Stimulated activated CD8-positive, alpha-beta memory T cell treated with anti-CD3 and anti-CD28 coated beads, Interleukin-15, amount 100 ng/mL, for 24 hours (primary cell): ENCODE data around the gene LRRC8B.
"Not testable (repeated sequence)": the region's sequence is repeated elsewhere in the genome, so short reads cannot be mapped to it uniquely, and the experiment has no call there.

Experiments
- DNase-seq: peaks from one replicate; pipeline ENCODE4 v3.0.0-alpha.2; 2020; ENCODE audit warnings: low read depth

The LRRC8B gene

DNA sequence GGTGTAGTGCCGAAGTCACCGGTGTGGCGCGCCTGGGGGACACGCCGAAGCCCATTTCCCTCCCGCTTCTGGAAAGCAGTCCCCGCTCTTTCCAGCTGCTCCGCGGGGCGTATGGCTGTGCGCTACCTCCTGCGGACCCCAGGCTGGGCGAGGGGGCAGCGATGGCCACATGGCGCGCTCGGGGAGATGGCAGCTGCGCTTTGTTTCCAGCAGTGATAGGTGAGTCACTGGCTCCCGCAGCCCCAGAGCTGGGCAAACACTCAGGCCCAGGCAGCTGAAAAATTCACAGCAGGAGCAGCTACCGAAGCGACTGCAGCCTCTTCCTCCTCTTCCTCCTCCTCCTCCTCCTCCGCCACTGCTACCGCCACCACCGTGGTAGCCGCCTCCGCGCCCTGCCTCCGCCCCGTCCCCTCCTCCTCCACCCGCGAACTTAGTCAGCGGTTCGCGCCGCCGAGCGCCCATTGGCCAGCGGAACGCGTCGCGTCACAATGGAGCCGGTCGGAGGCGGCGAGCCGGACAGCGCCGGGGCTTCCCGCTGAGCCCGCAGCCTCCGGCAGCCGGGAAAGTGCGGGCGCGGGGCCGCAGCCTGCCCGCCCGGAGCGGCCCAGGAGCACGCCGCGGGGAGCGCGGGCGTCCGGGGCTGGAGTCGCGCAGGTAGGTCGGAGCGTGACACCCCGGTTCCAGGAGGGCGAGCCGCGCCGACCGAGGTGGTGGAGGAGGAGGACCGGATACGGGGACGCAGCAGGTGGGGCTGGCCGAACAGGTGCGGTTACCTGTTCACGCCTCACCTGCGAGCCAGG lies at the start of gene LRRC8B:
TSS of gene LRRC8B (plus strand) at position 461 of the 800 bp plus-strand sequence. CDS start 57,822 bp downstream, outside the sequence.
- DNase-seq, result peak; percentile 73

DNA sequence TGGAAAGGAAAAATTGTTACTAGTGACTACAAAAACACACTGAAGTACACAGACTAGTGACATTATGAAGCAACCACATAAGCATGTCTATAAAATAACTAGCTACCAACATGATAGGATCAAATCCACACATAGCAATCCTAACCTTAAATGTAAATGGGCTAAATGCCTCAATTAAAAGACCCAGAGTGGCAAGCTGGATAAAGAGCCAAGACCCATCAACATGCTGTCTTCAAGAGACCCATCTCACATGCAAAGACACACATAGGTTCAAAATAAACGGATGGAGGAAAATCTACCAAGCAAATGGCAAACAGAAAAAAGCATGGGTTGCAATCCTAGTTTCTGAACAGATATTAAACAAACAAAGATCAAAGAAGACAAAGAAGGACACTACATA lies 49.4 kb upstream of the LRRC8B start:
- no peak for DNase-seq

DNA sequence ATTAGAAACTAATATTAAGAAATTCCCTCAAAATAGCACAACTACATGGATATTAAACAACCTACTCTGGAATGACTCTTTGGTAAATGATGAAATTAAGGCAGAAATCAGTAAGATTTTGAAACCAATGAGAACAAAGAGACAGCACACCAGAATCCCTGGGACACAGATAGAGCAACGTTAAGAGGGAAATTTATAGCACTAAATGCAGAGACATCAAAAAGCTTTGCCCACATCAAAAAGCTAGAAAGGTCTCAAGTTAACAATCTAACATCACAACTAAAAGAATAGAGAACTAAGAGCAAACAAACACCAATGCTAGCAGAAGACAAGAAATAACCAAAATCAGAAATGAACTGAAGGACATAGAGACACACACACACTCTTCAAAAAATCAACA lies 48.6 kb upstream of the LRRC8B start:
- no peak for DNase-seq

DNA sequence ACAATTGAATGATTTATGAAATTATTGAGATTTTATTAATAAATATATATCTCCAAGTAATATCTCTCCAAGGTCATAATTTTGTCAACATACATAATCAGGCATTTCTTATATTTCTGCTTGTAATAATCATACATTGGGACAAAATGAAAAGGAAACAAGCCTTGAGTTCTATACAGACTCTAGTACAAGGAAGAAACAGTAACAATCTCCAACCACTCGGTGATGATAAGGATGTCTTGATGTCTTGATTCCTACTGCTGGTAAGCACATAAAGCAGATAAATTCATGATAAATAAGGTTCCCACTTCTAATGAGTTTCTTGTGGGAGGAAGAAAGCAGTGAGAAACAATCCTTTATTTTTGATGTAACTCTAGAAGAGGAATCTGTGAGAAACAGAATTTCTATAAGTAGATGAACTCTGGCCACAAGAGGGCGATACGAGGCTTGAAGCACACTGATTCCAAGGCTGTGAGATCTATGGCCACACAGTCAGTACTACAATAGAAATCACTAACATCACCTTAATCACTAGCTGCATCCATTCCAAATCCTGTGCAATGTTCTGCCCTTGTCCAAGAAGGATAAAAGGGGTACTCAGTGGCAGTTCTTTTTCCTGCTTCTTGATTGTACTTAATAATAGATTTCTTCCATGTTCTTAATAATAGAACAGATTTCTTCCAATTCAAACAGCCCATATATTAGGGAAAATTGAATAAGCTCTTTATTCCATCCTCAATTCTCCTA lies 41.4 kb upstream of the LRRC8B start:
- peak; percentile 36 for DNase-seq

DNA sequence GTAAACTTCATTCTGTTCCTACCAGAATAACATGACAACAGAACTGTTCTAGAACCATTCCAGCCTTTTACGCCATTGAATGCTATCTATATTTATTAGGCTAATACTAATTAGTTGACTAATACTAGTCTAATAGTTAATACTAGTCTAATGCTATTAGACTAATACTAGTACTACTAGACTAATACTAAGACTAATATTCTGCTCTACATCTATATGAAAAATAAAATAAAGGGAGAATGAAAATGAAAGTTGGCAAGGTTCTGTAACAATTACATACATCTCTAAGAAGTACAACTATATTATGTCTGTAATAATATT lies 40.9 kb upstream of the LRRC8B start:
- DNase-seq, result no peak

DNA sequence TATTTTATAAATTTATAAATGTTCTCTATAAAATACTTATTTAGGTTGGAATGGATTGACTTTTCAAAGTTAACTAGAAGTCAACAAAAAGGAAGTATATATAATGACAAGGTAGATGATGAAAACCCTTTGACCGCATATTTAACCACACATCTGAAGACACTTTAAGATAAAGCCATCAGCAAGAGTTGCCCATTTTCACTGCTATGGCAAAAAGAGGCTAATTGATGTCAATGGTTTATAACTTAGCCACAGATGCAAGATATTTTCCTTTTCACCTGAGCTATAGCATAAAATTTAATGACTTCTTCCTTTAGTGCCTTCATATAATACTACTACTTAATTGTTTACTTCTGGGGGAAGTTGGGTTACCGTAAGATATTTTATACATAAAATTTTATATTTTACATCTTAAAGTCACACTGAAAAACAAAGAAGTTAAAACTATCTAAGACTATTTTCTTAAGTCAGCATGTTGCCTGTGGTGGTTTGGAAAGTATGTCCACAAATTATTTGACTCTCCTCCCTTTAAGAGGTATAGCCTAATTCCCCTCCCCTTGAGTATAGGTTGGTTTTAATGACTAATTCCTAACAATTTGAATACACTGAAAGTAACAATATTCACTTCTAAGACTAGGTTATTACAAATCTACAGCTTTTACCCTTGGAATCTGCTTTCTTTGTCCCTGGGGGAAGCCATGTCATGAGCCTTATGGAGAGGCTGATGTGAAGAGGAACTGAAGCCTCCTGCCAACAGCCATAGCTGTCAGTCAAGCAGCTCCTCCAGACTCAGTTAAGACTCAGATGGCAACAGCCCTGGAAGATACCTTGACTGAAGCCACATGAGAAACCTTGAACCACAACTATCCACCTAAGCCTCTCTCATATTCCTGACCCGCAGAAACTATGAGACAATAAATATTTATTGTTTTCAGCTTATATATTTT lies 40.3 kb upstream of the LRRC8B start:
- no peak for DNase-seq

DNA sequence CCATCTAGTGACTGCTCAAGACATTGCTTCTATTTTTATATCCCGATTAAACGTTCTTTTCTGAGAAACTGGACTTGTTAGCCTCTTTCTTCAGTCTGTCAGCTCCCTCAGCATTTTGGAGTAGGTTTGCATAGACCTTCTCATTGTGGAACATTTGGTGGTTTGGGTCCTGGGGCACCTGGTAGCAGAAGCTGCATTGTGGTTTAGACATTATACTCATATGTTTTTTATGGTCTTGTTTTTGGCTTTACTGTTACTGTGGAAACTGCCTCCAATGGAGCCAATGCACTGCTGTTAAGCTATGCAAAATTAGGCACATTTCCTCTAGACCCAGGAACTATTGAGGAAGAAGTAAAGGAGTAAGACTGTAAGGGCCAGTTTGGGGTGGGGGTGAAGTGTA lies 36.7 kb upstream of the LRRC8B start:
- DNase-seq, result no peak

DNA sequence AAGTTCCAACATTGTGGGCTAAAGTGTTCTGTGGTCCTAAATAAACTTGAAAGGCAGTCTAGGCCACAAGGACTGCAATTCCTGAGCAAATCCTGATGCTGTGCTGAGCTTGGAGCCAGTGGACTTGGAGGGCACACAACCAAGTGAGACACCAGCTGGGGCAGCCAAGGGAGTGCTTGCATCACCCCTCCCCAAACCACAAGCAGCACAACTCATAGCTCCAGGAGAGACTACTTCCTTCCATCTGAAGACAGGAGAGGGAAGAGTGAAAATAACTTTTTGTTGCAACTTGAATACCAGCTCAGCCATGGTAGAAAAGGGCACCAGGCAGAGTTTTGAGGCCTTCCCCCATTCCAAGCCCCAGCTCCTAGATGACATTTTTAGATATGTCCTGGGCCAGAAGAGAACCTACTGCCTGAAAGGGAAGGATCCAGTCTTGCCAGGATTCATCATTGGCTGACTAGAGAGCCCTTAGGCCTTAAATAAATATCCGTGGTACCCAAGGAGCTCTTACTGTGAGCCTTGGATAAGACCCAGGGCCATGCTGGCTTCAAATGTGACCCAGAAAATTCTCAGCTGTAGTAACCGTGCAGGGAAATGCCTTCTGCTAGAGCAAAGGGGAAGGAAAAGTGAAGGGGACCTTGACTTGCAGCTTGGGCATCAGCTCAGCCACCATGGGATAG lies 35.4 kb upstream of the LRRC8B start:
- no peak for DNase-seq

DNA sequence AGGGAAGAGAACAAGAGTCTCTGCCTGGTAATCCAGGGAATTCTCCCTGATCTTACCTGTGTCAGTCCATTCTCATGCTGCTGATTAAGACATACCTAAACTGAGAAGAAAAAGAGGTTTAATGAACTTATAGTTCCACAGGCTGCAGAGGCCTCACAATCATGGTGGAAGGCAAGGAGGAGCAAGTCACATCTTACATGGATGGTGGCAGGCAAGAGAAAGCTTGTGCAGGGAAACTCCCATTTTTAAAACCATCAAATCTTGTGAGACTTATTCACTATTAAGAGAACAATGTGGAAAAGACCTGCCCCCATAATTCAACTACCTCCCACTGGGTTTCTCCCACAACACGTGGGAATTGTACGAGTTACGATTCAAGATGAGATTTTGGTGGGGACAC lies 34.2 kb upstream of the LRRC8B start:
- no peak for DNase-seq

DNA sequence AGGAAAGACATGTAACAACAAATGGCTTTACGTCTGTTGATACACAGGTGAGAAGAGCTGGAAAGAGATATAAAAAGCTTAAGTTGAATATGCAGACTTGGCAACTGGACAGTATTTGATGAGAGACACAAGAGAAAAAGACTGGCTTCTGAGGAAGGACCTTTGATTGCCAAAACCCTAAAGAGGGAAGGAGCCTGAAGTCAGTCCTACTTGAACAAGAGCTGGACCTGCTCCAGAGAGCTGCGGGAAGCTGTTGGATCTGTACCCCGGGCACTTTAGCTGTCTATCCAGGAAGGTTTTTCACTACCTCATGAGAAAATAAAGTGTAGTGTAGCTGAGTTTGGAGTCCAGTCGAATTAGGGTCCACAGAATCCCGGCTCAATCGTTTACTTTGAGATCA lies 25.3 kb upstream of the LRRC8B start:
- DNase-seq, result no peak

DNA sequence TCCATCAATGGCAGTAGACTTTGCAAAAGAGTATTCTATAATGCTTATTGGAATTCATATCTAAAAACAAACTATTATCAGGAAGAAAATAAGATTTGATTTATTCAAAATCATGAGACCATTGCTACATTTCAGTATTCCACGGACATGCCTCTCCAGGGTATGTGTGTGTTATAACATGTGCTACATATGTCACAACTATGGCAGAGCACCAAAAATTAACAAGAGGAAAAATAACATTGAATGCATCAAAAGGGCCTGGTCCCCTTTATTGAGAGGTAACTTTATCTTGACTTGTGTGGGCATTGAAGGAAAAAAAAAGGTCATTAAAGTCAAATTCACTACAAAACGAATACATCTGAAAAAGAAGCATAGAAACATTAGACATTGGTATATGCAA lies 22.6 kb upstream of the LRRC8B start:
- DNase-seq, result no peak

DNA sequence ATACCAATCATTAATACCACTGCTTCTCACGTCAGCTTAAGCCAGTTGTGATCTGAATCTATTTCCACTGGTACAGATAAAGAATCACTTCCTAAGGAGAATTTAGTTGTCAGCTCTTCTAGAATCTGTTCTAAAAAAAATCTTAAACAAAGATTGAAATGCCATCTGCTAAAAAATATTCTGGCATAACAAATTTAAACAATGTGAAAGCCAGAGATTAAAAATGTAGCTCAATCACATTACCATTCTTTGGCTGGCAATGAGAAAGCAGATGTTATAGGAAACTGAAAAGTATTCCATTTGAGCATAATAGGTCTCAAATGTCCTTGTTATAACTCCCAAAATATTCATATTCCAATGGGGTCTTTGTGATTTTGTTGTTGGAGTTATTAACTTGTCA lies 21.7 kb upstream of the LRRC8B start:
- no peak for DNase-seq

DNA sequence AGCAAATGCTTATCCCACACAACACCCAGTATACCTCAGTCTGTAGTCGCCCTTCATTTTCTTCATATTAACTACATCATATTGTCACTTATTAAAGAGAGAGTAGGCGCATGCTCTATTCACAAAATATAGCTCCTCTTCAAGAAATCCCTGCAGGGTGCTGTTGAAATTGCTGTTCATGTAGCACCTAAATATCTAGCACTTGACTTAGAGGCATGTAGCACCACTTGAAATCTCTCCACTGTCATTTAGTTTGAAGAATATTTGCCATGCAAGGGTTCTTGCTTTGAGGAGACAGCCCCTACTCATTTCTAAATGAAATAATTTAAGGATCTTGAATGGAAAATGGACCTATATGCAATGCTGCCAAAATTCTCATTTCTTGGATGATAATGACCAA lies 20.9 kb upstream of the LRRC8B start:
- no peak for DNase-seq

DNA sequence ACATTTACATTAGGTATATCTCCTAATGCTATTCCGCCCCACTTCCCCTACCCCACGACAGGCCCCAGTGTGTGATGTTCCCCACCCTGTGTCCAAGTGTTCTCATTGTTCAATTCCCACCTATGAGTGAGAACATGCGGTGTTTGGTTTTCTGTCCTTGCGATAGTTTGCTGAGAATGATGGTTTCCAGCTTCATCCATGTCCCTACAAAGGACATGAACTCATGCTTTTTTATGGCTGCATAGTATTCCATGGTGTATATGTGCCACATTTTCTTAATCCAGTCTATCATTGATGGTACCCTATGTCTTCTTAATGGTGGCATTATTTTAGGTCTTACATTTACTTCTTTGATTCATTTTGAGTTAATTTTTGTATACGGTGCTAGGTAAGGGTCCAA lies 14.6 kb upstream of the LRRC8B start:
- DNase-seq, result not testable (repeated sequence)

DNA sequence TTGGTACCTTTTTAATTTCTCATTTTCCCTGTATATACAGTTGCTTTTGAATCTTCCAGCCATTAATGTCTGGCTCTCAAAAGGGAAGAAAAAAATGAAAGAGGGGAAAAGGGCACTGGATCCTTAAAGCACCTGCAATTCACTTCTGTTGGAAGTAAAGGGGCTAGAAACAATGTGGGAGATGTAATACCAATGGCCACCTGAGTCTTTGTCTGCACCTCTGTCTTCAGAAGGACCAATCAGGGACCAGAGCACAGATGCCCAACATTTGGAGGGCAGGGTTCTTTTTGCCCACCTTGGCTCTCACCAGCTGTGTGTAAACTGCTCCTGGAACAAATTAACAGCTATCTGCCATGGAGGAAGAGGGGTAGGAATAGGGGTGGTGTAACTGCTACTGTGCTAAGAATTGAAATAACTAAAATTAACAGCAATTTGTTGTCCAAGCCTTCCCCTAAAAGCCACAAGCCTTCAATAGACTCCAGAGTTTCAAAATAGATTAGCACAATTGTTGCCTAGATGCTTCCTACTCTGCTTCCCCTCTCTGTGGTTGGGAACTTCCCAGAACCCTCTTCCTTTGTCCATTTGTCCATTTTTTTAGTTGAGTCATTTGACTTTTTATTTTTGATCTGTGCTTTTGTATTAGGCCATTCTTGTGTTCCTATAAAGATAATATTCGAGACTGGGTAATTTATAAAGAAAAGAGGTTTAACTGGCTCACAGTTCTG lies 11.5 kb upstream of the LRRC8B start:
- no peak for DNase-seq

DNA sequence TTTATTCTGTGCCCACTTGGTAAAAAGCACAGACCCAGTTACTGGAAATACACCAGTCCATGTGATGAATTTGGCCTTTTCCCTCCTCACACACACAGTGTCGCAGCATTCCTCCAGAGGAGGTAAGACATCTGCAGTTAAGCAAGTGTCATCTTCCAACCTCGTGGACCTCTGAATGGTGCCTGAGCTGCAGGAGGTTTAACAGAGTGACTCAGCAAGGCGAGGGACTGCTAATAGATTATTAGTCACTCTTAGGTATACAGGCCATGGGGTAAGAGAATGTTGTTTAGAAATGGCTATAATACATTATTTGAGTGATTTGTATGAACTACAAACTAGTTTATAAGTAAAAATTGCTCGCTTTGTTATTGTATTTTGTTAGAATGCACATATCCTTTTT lies 8.6 kb upstream of the LRRC8B start:
- no peak for DNase-seq

DNA sequence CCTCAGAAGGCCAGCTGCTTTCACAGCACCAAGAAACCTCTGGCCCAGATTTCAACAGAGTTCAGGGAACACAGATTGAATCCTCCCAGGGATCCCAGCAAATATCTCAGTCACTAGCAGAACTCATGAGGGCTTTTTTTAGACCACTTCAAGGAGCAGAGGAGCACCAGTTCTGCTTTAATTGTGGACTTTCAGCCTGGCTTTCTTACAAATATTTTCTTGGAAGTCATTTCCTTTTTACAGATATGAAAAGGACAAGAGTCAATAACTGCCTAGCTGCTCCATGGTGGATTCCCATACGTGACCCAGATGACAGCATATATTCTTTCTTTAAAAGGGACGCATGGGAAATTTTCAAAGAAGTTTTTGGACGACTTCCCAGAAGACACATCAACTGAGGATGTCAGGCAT lies 6.4 kb upstream of the LRRC8B start:
- no peak for DNase-seq

DNA sequence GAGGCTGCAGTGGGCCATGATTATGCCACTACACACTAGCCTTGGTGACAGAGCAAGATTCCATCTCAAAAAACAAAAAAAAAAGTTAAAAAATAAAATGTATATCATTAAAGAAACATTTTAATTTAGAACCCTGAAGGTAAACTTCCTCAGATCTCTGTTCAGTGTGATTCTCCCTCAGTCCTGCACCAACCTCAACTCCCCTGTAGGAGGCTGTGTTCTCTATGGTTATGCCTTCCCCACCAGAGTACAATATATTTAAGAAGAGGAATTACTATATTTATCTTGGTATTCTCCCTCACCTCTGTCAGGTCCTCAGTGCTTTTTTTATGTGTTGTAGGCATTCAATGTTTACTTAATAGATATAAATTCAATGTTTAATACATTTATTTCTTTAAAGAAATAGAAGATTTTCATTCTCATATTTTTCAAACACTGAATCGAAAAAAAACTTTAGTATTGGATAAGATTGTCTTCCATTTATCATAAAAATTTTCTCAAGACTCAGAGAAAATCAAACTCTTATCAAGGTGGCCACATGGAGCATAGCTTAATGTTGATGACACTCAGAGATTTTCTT lies 4.8 kb upstream of the LRRC8B start:
- DNase-seq, result no peak

DNA sequence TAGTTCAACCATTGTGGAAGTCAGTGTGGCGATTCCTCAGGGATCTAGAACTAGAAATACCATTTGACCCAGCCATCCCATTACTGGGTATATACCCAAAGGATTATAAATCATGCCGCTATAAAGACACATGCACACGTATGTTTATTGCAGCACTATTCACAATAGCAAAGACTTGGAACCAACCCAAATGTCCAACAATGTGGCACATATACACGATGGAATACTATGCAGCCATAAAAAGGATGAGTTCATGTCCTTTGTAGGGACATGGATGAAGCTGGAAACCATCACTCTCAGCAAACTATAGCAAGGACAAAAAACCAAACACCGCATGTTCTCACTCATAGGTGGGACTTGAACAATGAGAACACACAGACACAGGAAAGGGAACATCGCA lies 2.7 kb upstream of the LRRC8B start:
- not testable (repeated sequence) for DNase-seq

DNA sequence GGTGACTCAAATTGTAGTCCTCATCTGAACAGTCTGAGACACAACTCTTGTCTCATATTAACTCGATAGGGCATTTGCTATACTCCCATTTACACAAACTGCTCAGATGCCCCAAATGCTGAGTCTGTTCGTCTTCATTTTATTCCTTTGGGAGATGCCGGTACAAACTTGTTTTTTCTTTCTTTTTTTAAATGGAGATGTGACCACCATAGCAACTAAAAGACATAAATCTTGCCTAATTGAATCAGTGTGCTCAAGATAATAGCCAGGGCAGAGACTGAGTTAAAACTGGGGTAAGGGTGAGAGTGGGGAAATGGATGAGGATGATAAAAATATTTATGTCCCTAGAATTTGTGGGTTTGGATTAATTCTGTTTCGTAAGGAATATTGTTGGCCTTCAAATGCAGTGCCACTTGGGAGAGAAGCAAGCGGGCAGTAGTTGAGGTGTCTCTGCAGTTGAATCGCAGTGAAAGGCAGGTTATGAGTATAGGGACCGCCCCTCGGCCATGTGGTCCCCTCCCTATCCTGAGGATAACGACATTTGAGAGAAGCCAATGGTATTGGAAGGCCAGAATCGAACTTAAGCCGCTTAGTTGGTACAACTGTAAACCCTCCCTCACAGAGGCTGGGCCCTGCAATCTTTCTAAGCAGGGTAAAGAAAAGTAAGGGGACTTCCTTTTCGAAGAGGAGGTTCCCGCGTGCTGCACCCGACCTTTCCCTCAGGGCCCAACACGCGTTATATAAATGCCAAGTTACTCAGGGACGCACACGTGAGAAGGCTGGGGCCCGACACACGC lies 859 bp upstream of the LRRC8B start:
- no peak for DNase-seq
